Activated CD8-positive, alpha-beta memory T cell treated with anti-CD3 and anti-CD28 coated beads, Interleukin-2, amount 50 U/mL, for 1 hour (primary cell): Measurements from ENCODE around the gene MCEE.
"Not testable (repeated sequence)": the region's sequence is repeated elsewhere in the genome, so short reads cannot be mapped to it uniquely, and the experiment has no call there.

Source experiments
- DNase-seq: peaks from one replicate; pipeline ENCODE4 v3.0.0-alpha.2; 2020; ENCODE audit errors: extremely low read depth

Gene MCEE

GRCh38 chr2:71126957-71127356, 3.1 kb downstream of the MCEE start:
- DNase-seq, result no peak

- DNase-seq, result no peak
Measured at GRCh38 chr2:71125506-71126294, 4.3 kb downstream of the MCEE start.

- DNase-seq, result no peak
Measured at GRCh38 chr2:71122387-71123298, 7.4 kb downstream of the MCEE start.

GRCh38 chr2:71121479-71121878, 8.6 kb downstream of the MCEE start:
- DNase-seq, result no peak

- no peak for DNase-seq
Measured at GRCh38 chr2:71120195-71120594, 9.8 kb downstream of the MCEE start.

- no peak for DNase-seq
Measured at GRCh38 chr2:71117063-71117462, 13.0 kb downstream of the MCEE start.

GRCh38 chr2:71113843-71114242, 16.2 kb downstream of the MCEE start:
- no peak for DNase-seq

- DNase-seq, result no peak
Measured at GRCh38 chr2:71108091-71108490, 21.9 kb downstream of the MCEE start.

- not testable (repeated sequence) for DNase-seq
Measured at GRCh38 chr2:71106463-71106862, 23.6 kb downstream of the MCEE start.

GRCh38 chr2:71103809-71104208, 26.2 kb downstream of the MCEE start:
- no peak for DNase-seq

GRCh38 chr2:71102981-71103681, 26.9 kb downstream of the MCEE start:
- no peak for DNase-seq

- no peak for DNase-seq
Measured at GRCh38 chr2:71101656-71102055, 28.4 kb downstream of the MCEE start.

- DNase-seq, result no peak
Measured at GRCh38 chr2:71100195-71100964, 29.6 kb downstream of the MCEE start.

GRCh38 chr2:71092491-71093260, 37.4 kb downstream of the MCEE start:
- not testable (repeated sequence) for DNase-seq

- not testable (repeated sequence) for DNase-seq
Measured at GRCh38 chr2:71091808-71092207, 38.2 kb downstream of the MCEE start.

- not testable (repeated sequence) for DNase-seq
Measured at GRCh38 chr2:71089475-71089874, 40.6 kb downstream of the MCEE start.

GRCh38 chr2:71085325-71086003, 44.6 kb downstream of the MCEE start:
- DNase-seq, result not testable (repeated sequence)

GRCh38 chr2:71083752-71084312, 46.2 kb downstream of the MCEE start:
- DNase-seq, result not testable (repeated sequence)

- not testable (repeated sequence) for DNase-seq
Measured at GRCh38 chr2:71083297-71083696, 46.7 kb downstream of the MCEE start.
